Stimulated activated naive CD8-positive, alpha-beta T cell treated with anti-CD3 and anti-CD28 coated beads, Interleukin-15, amount 100 ng/mL, for 72 hours (primary cell): ENCODE data around the gene ENC1.
"Not testable (repeated sequence)": the region's sequence is repeated elsewhere in the genome, so short reads cannot be mapped to it uniquely, and the experiment has no call there.

ENCODE experiments used
- ATAC-seq: fragments of 150-1000 bp; cut with Tn5 transposase; 2 replicates; pipeline ENCODE4 v1.10.0; 2021; ENCODE audit warnings: mild to moderate bottlenecking, moderate library complexity
- DNase-seq, 2 donors: peaks; one replicate each; pipeline ENCODE4 v3.0.0; 2021 to 2022
- H3K27ac Mint-ChIP-seq, 2 donors: one replicate each; pipeline ENCODE4 v1.8.0; 2022; ENCODE audit warnings: mild to moderate bottlenecking in 2 of 2, mixed read lengths in 2 of 2, moderate library complexity in 2 of 2
- H3K27me3 Mint-ChIP-seq: one replicate; pipeline ENCODE4 v1.8.0; 2022; ENCODE audit warnings: mixed read lengths
- H3K4me1 Mint-ChIP-seq: one replicate; pipeline ENCODE4 v1.8.0; 2022; ENCODE audit warnings: mild to moderate bottlenecking, mixed read lengths
- H3K4me3 Mint-ChIP-seq, 2 donors: one replicate each; pipeline ENCODE4 v1.8.0; 2022; ENCODE audit warnings: mild to moderate bottlenecking in 2 of 2, mixed read lengths in 2 of 2, moderate library complexity in 1 of 2
- H3K9me3 Mint-ChIP-seq, 2 donors: one replicate each; pipeline ENCODE4 v1.8.0; 2022; ENCODE audit warnings: mixed read lengths in 2 of 2

Gene ENC1

GRCh38 chr5:74640450-74640953 is at the start of gene ENC1:
Gene ENC1, minus strand, starts transcription at chr5:74640728. Its CDS starts 4,243 bp downstream, at chr5:74636485.
- Mint-ChIP-seq H3K9me3 (no peaks in the 10 kb centered on the region), H3K4me1 (peaks cover 47% of the 10 kb centered on the region), H3K27ac (peak within 1 kb of the TSS; percentile 52 to 67), H3K4me3 (peak within 1 kb of the TSS; percentile 90 to 97), H3K27me3 (peaks cover 87% of the 10 kb centered on the region)
- DNase-seq: peak; percentile 73 to 79
- peak; percentile 88 for ATAC-seq

- H3K4me3 Mint-ChIP-seq: peak overlapping the region; percentile 13 to 84
- peaks cover 15% of the 10 kb centered on the region for H3K4me1 Mint-ChIP-seq
- no peak for ATAC-seq
- no peaks in the 10 kb centered on the region for H3K27me3 Mint-ChIP-seq
- H3K27ac Mint-ChIP-seq: peak overlapping the region in 1 of 2 donors; percentile 2
- DNase-seq: no peak
- H3K9me3 Mint-ChIP-seq: no peaks in the 10 kb centered on the region
Measured at GRCh38 chr5:74686962-74687751, 46.6 kb upstream of the ENC1 start.

- DNase-seq (peak in 1 of 2 donors; percentile 15), ATAC-seq (peak; percentile 36)
- no peaks in the 10 kb centered on the region for H3K27me3 Mint-ChIP-seq
- H3K4me3 Mint-ChIP-seq: peak overlapping the region; percentile 84
- H3K27ac Mint-ChIP-seq: peak overlapping the region in 1 of 2 donors; percentile 93
- H3K9me3 Mint-ChIP-seq: no peaks in the 10 kb centered on the region
- H3K4me1 Mint-ChIP-seq: peaks cover 15% of the 10 kb centered on the region
Measured at GRCh38 chr5:74685979-74686631, 45.6 kb upstream of the ENC1 start.

- peak; percentile 97 for ATAC-seq
Measured at GRCh38 chr5:74684900-74685851, 44.6 kb upstream of the ENC1 start, which contains the start of gene HEXB. Gene HEXB, plus strand, starts transcription at chr5:74685233. Its CDS starts 28 bp downstream, at chr5:74685261.

GRCh38 chr5:74679966-74680365 is 39.4 kb upstream of the ENC1 start:
- no peaks in the 10 kb centered on the region for H3K9me3 Mint-ChIP-seq
- DNase-seq (no peak), ATAC-seq (no peak)
- H3K27me3 Mint-ChIP-seq: peaks cover 23% of the 10 kb centered on the region
- H3K27ac Mint-ChIP-seq: no peak overlapping the region
- no peak overlapping the region for H3K4me3 Mint-ChIP-seq
- no peaks in the 10 kb centered on the region for H3K4me1 Mint-ChIP-seq

More at GRCh38 chr5:74684900-74685851, 44.6 kb upstream of the ENC1 start, which contains the start of gene HEXB:
- no peaks in the 10 kb centered on the region for H3K9me3 Mint-ChIP-seq
- DNase-seq: peak; percentile 82 to 89
- H3K27ac Mint-ChIP-seq: peak within 1 kb of the TSS; percentile 83 to 93
- peaks cover 15% of the 10 kb centered on the region for H3K4me1 Mint-ChIP-seq
- peak within 1 kb of the TSS; percentile 84 for H3K4me3 Mint-ChIP-seq
- peaks cover 6% of the 10 kb centered on the region for H3K27me3 Mint-ChIP-seq

GRCh38 chr5:74679300-74679699 is 38.8 kb upstream of the ENC1 start:
- ATAC-seq, H3K4me3 Mint-ChIP-seq, H3K4me1 Mint-ChIP-seq, H3K27ac Mint-ChIP-seq, H3K9me3 Mint-ChIP-seq, DNase-seq: not testable (repeated sequence)
- H3K27me3 Mint-ChIP-seq: peaks cover 23% of the 10 kb centered on the region

GRCh38 chr5:74678123-74678522 is 37.6 kb upstream of the ENC1 start:
- ATAC-seq, DNase-seq, H3K4me3 Mint-ChIP-seq, H3K4me1 Mint-ChIP-seq, H3K27ac Mint-ChIP-seq, H3K9me3 Mint-ChIP-seq: not testable (repeated sequence)
- peaks cover 23% of the 10 kb centered on the region for H3K27me3 Mint-ChIP-seq

- DNase-seq, H3K4me1 Mint-ChIP-seq, H3K27ac Mint-ChIP-seq, ATAC-seq, H3K9me3 Mint-ChIP-seq, H3K4me3 Mint-ChIP-seq: not testable (repeated sequence)
- H3K27me3 Mint-ChIP-seq: peaks cover 23% of the 10 kb centered on the region
Measured at GRCh38 chr5:74676466-74676865, 35.9 kb upstream of the ENC1 start.

GRCh38 chr5:74673011-74673790 is 32.7 kb upstream of the ENC1 start:
- no peak overlapping the region for H3K27ac Mint-ChIP-seq
- no peaks in the 10 kb centered on the region for H3K9me3 Mint-ChIP-seq
- peaks cover under 1% of the 10 kb centered on the region for H3K27me3 Mint-ChIP-seq
- H3K4me1 Mint-ChIP-seq: no peaks in the 10 kb centered on the region
- H3K4me3 Mint-ChIP-seq: no peak overlapping the region
- ATAC-seq (no peak), DNase-seq (no peak)

- ATAC-seq (no peak), DNase-seq (no peak)
- no peak overlapping the region for H3K4me3 Mint-ChIP-seq
- H3K9me3 Mint-ChIP-seq: no peaks in the 10 kb centered on the region
- no peaks in the 10 kb centered on the region for H3K4me1 Mint-ChIP-seq
- peak overlapping the region in 1 of 2 donors; percentile 63 for H3K27ac Mint-ChIP-seq
- H3K27me3 Mint-ChIP-seq: no peaks in the 10 kb centered on the region
Measured at GRCh38 chr5:74672215-74672877, 31.8 kb upstream of the ENC1 start.

- DNase-seq (no peak), ATAC-seq (no peak)
- Mint-ChIP-seq H3K9me3 (no peaks in the 10 kb centered on the region), H3K27me3 (no peaks in the 10 kb centered on the region), H3K4me1 (no peaks in the 10 kb centered on the region), H3K4me3 (no peak overlapping the region), H3K27ac (no peak overlapping the region)
Measured at GRCh38 chr5:74670396-74671038, 30.0 kb upstream of the ENC1 start.

GRCh38 chr5:74669821-74670220 is 29.3 kb upstream of the ENC1 start:
- ATAC-seq (no peak), DNase-seq (no peak)
- Mint-ChIP-seq H3K4me1 (no peaks in the 10 kb centered on the region), H3K9me3 (no peaks in the 10 kb centered on the region), H3K27me3 (no peaks in the 10 kb centered on the region), H3K4me3 (no peak overlapping the region), H3K27ac (no peak overlapping the region)

GRCh38 chr5:74667396-74667795 is 26.9 kb upstream of the ENC1 start:
- H3K4me1 Mint-ChIP-seq: no peaks in the 10 kb centered on the region
- DNase-seq (no peak), ATAC-seq (no peak)
- no peaks in the 10 kb centered on the region for H3K9me3 Mint-ChIP-seq
- no peak overlapping the region for H3K27ac Mint-ChIP-seq
- peaks cover 9% of the 10 kb centered on the region for H3K27me3 Mint-ChIP-seq
- no peak overlapping the region for H3K4me3 Mint-ChIP-seq

GRCh38 chr5:74665816-74666215 is 25.3 kb upstream of the ENC1 start:
- no peak for DNase-seq
- H3K27ac Mint-ChIP-seq: no peak overlapping the region
- H3K4me3 Mint-ChIP-seq: no peak overlapping the region
- ATAC-seq: no peak
- H3K9me3 Mint-ChIP-seq: no peaks in the 10 kb centered on the region
- H3K4me1 Mint-ChIP-seq: no peaks in the 10 kb centered on the region
- peaks cover 19% of the 10 kb centered on the region for H3K27me3 Mint-ChIP-seq
